ENCODE results near the gene HERPUD2.

HERPUD2 gene, protein sequence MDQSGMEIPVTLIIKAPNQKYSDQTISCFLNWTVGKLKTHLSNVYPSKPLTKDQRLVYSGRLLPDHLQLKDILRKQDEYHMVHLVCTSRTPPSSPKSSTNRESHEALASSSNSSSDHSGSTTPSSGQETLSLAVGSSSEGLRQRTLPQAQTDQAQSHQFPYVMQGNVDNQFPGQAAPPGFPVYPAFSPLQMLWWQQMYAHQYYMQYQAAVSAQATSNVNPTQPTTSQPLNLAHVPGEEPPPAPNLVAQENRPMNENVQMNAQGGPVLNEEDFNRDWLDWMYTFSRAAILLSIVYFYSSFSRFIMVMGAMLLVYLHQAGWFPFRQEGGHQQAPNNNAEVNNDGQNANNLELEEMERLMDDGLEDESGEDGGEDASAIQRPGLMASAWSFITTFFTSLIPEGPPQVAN

GRCh38 chr7:35694784-35695472 is at the start of gene HERPUD2:
TSS of gene HERPUD2 (minus strand) at chr7:35695135. CDS start at chr7:35694330, 805 bp downstream.
- Histone ChIP-seq H3K4me1 (ENCODE audit: control insufficient read depth, low read depth, low read length) (peaks cover 12% of the 10 kb centered on the region), H3K36me3 (ENCODE audit: control insufficient read depth, low read depth, low read length) (no peaks in the 10 kb centered on the region), H3K4me3 (ENCODE audit: low read length) (peak within 1 kb of the TSS; percentile 98), H3K9ac (ENCODE audit: low read length) (peak within 1 kb of the TSS; percentile 91), H3K27ac (ENCODE audit: low read length) (peak within 1 kb of the TSS; percentile 81), H3K27me3 (ENCODE audit: control insufficient read depth, insufficient read depth, low read length) (peaks cover 4% of the 10 kb centered on the region), H3K9me3 (ENCODE audit: control insufficient read depth, low read depth, low read length) (no peaks in the 10 kb centered on the region)

GRCh38 chr7:35738889-35739288 is 44.0 kb upstream of the HERPUD2 start:
- Histone ChIP-seq H3K27me3 (ENCODE audit: control insufficient read depth, insufficient read depth, low read length) (no peaks in the 10 kb centered on the region), H3K27ac (ENCODE audit: low read length) (no peak overlapping the region), H3K9me3 (ENCODE audit: control insufficient read depth, low read depth, low read length) (no peaks in the 10 kb centered on the region), H3K9ac (ENCODE audit: low read length) (no peak overlapping the region), H3K36me3 (ENCODE audit: control insufficient read depth, low read depth, low read length) (no peaks in the 10 kb centered on the region), H3K4me3 (ENCODE audit: low read length) (no peak overlapping the region), H3K4me1 (ENCODE audit: control insufficient read depth, low read depth, low read length) (no peaks in the 10 kb centered on the region)

- Histone ChIP-seq H3K4me3 (ENCODE audit: low read length) (no peak overlapping the region), H3K9ac (ENCODE audit: low read length) (no peak overlapping the region), H3K27ac (ENCODE audit: low read length) (no peak overlapping the region), H3K27me3 (ENCODE audit: control insufficient read depth, insufficient read depth, low read length) (no peaks in the 10 kb centered on the region), H3K4me1 (ENCODE audit: control insufficient read depth, low read depth, low read length) (no peaks in the 10 kb centered on the region), H3K36me3 (ENCODE audit: control insufficient read depth, low read depth, low read length) (no peaks in the 10 kb centered on the region), H3K9me3 (ENCODE audit: control insufficient read depth, low read depth, low read length) (no peaks in the 10 kb centered on the region)
Observed at GRCh38 chr7:35736725-35737124, 41.8 kb upstream of the HERPUD2 start.

GRCh38 chr7:35735396-35735795 is 40.5 kb upstream of the HERPUD2 start:
- Histone ChIP-seq H3K4me1 (ENCODE audit: control insufficient read depth, low read depth, low read length) (no peaks in the 10 kb centered on the region), H3K9ac (ENCODE audit: low read length) (no peak overlapping the region), H3K4me3 (ENCODE audit: low read length) (no peak overlapping the region), H3K36me3 (ENCODE audit: control insufficient read depth, low read depth, low read length) (no peaks in the 10 kb centered on the region), H3K27ac (ENCODE audit: low read length) (no peak overlapping the region), H3K27me3 (ENCODE audit: control insufficient read depth, insufficient read depth, low read length) (no peaks in the 10 kb centered on the region), H3K9me3 (ENCODE audit: control insufficient read depth, low read depth, low read length) (no peaks in the 10 kb centered on the region)

- Histone ChIP-seq H3K36me3 (ENCODE audit: control insufficient read depth, low read depth, low read length) (no peaks in the 10 kb centered on the region), H3K4me3 (ENCODE audit: low read length) (no peak overlapping the region), H3K27me3 (ENCODE audit: control insufficient read depth, insufficient read depth, low read length) (no peaks in the 10 kb centered on the region), H3K4me1 (ENCODE audit: control insufficient read depth, low read depth, low read length) (no peaks in the 10 kb centered on the region), H3K27ac (ENCODE audit: low read length) (no peak overlapping the region), H3K9me3 (ENCODE audit: control insufficient read depth, low read depth, low read length) (no peaks in the 10 kb centered on the region), H3K9ac (ENCODE audit: low read length) (no peak overlapping the region)
Observed at GRCh38 chr7:35734001-35734483, 39.1 kb upstream of the HERPUD2 start.

GRCh38 chr7:35731349-35731748 is 36.4 kb upstream of the HERPUD2 start:
- H3K27me3 ChIP-seq (ENCODE audit: control insufficient read depth, insufficient read depth, low read length): no peaks in the 10 kb centered on the region
- no peak overlapping the region for H3K27ac ChIP-seq (ENCODE audit: low read length)
- H3K36me3 ChIP-seq (ENCODE audit: control insufficient read depth, low read depth, low read length): no peaks in the 10 kb centered on the region
- H3K9ac ChIP-seq (ENCODE audit: low read length): no peak overlapping the region
- H3K4me3 ChIP-seq (ENCODE audit: low read length): no peak overlapping the region
- H3K4me1 ChIP-seq (ENCODE audit: control insufficient read depth, low read depth, low read length): no peaks in the 10 kb centered on the region
- no peaks in the 10 kb centered on the region for H3K9me3 ChIP-seq (ENCODE audit: control insufficient read depth, low read depth, low read length)

GRCh38 chr7:35729061-35729783 is 34.3 kb upstream of the HERPUD2 start:
- Histone ChIP-seq H3K9ac (ENCODE audit: low read length) (no peak overlapping the region), H3K36me3 (ENCODE audit: control insufficient read depth, low read depth, low read length) (no peaks in the 10 kb centered on the region), H3K9me3 (ENCODE audit: control insufficient read depth, low read depth, low read length) (no peaks in the 10 kb centered on the region), H3K27ac (ENCODE audit: low read length) (no peak overlapping the region), H3K27me3 (ENCODE audit: control insufficient read depth, insufficient read depth, low read length) (no peaks in the 10 kb centered on the region), H3K4me1 (ENCODE audit: control insufficient read depth, low read depth, low read length) (no peaks in the 10 kb centered on the region), H3K4me3 (ENCODE audit: low read length) (no peak overlapping the region)

GRCh38 chr7:35728412-35729060 is 33.6 kb upstream of the HERPUD2 start:
- Histone ChIP-seq H3K4me3 (ENCODE audit: low read length) (no peak overlapping the region), H3K4me1 (ENCODE audit: control insufficient read depth, low read depth, low read length) (no peaks in the 10 kb centered on the region)

GRCh38 chr7:35727571-35727970 is 32.6 kb upstream of the HERPUD2 start:
- H3K4me1 ChIP-seq (ENCODE audit: control insufficient read depth, low read depth, low read length): no peaks in the 10 kb centered on the region
- no peaks in the 10 kb centered on the region for H3K9me3 ChIP-seq (ENCODE audit: control insufficient read depth, low read depth, low read length)
- H3K4me3 ChIP-seq (ENCODE audit: low read length): no peak overlapping the region
- H3K27ac ChIP-seq (ENCODE audit: low read length): no peak overlapping the region
- H3K9ac ChIP-seq (ENCODE audit: low read length): no peak overlapping the region
- H3K27me3 ChIP-seq (ENCODE audit: control insufficient read depth, insufficient read depth, low read length): no peaks in the 10 kb centered on the region
- no peaks in the 10 kb centered on the region for H3K36me3 ChIP-seq (ENCODE audit: control insufficient read depth, low read depth, low read length)

More at GRCh38 chr7:35728412-35729060, 33.6 kb upstream of the HERPUD2 start:
- Histone ChIP-seq H3K9me3 (ENCODE audit: control insufficient read depth, low read depth, low read length) (no peaks in the 10 kb centered on the region), H3K36me3 (ENCODE audit: control insufficient read depth, low read depth, low read length) (no peaks in the 10 kb centered on the region), H3K27me3 (ENCODE audit: control insufficient read depth, insufficient read depth, low read length) (no peaks in the 10 kb centered on the region), H3K9ac (ENCODE audit: low read length) (no peak overlapping the region), H3K27ac (ENCODE audit: low read length) (no peak overlapping the region)

GRCh38 chr7:35726654-35727053 is 31.7 kb upstream of the HERPUD2 start:
- no peaks in the 10 kb centered on the region for H3K4me1 ChIP-seq (ENCODE audit: control insufficient read depth, low read depth, low read length)
- H3K27ac ChIP-seq (ENCODE audit: low read length): no peak overlapping the region
- no peaks in the 10 kb centered on the region for H3K9me3 ChIP-seq (ENCODE audit: control insufficient read depth, low read depth, low read length)
- no peak overlapping the region for H3K9ac ChIP-seq (ENCODE audit: low read length)
- no peaks in the 10 kb centered on the region for H3K36me3 ChIP-seq (ENCODE audit: control insufficient read depth, low read depth, low read length)
- no peaks in the 10 kb centered on the region for H3K27me3 ChIP-seq (ENCODE audit: control insufficient read depth, insufficient read depth, low read length)
- no peak overlapping the region for H3K4me3 ChIP-seq (ENCODE audit: low read length)

GRCh38 chr7:35725280-35725680 is 30.3 kb upstream of the HERPUD2 start:
- H3K4me3 ChIP-seq (ENCODE audit: low read length): no peak overlapping the region
- H3K9ac ChIP-seq (ENCODE audit: low read length): no peak overlapping the region
- no peaks in the 10 kb centered on the region for H3K9me3 ChIP-seq (ENCODE audit: control insufficient read depth, low read depth, low read length)
- no peaks in the 10 kb centered on the region for H3K4me1 ChIP-seq (ENCODE audit: control insufficient read depth, low read depth, low read length)
- H3K27me3 ChIP-seq (ENCODE audit: control insufficient read depth, insufficient read depth, low read length): no peaks in the 10 kb centered on the region
- no peaks in the 10 kb centered on the region for H3K36me3 ChIP-seq (ENCODE audit: control insufficient read depth, low read depth, low read length)
- no peak overlapping the region for H3K27ac ChIP-seq (ENCODE audit: low read length)
